Neural cell (in vitro differentiated cells): Measurements from ENCODE around the gene DHDH.

ENCODE experiments used
- EP300 ChIP-seq: fragments of 450-650 bp; conservative IDR thresholded peaks from 2 replicates; pipeline ENCODE4 v1.6.1; 2014; ENCODE audit warnings: antibody characterized with exemption, mild to moderate bottlenecking, moderate library complexity; ENCODE audit not compliant: poor library complexity, severe bottlenecking
- TAF1 ChIP-seq: IDR thresholded peaks from 2 replicates; pipeline ENCODE4 v1.6.1; 2012; ENCODE audit warnings: low read depth
- TF ChIP-seq, protein P1 (sequence below): fragments of 450-650 bp; IDR thresholded peaks from 2 replicates; pipeline ENCODE4 v1.5.1; 2014; ENCODE audit warnings: antibody characterized with exemption, mild to moderate bottlenecking, moderate library complexity; ENCODE audit not compliant: poor library complexity, severe bottlenecking
- TF ChIP-seq, protein P2 (sequence below): IDR thresholded peaks from 2 replicates; pipeline ENCODE4 v1.6.1; 2012; ENCODE audit warnings: borderline replicate concordance

DNA sequence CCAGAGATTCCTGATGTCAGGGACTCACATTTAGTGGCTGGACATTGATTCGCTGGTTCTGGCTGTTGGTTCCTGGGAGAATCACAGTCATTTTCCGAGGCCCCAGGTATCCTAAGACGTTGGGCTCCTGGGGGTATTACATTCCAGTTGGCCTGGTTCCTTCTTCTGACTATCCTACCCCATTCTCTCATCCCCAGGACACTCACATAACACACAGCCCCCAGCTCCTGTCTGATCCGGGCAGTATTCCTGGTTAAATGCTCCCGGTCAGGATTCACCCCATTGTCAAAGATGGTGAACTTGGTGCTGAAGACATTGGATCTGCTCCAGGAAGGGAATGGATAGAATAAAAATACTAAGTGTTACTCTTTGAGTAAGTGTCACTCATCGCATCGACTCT, 49.8 kb upstream of the DHDH start:
- TF ChIP-seq, protein P1, sequence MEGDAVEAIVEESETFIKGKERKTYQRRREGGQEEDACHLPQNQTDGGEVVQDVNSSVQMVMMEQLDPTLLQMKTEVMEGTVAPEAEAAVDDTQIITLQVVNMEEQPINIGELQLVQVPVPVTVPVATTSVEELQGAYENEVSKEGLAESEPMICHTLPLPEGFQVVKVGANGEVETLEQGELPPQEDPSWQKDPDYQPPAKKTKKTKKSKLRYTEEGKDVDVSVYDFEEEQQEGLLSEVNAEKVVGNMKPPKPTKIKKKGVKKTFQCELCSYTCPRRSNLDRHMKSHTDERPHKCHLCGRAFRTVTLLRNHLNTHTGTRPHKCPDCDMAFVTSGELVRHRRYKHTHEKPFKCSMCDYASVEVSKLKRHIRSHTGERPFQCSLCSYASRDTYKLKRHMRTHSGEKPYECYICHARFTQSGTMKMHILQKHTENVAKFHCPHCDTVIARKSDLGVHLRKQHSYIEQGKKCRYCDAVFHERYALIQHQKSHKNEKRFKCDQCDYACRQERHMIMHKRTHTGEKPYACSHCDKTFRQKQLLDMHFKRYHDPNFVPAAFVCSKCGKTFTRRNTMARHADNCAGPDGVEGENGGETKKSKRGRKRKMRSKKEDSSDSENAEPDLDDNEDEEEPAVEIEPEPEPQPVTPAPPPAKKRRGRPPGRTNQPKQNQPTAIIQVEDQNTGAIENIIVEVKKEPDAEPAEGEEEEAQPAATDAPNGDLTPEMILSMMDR: no peak
- TF ChIP-seq EP300 (no peak), TAF1 (no peak)
- TF ChIP-seq, protein P2, sequence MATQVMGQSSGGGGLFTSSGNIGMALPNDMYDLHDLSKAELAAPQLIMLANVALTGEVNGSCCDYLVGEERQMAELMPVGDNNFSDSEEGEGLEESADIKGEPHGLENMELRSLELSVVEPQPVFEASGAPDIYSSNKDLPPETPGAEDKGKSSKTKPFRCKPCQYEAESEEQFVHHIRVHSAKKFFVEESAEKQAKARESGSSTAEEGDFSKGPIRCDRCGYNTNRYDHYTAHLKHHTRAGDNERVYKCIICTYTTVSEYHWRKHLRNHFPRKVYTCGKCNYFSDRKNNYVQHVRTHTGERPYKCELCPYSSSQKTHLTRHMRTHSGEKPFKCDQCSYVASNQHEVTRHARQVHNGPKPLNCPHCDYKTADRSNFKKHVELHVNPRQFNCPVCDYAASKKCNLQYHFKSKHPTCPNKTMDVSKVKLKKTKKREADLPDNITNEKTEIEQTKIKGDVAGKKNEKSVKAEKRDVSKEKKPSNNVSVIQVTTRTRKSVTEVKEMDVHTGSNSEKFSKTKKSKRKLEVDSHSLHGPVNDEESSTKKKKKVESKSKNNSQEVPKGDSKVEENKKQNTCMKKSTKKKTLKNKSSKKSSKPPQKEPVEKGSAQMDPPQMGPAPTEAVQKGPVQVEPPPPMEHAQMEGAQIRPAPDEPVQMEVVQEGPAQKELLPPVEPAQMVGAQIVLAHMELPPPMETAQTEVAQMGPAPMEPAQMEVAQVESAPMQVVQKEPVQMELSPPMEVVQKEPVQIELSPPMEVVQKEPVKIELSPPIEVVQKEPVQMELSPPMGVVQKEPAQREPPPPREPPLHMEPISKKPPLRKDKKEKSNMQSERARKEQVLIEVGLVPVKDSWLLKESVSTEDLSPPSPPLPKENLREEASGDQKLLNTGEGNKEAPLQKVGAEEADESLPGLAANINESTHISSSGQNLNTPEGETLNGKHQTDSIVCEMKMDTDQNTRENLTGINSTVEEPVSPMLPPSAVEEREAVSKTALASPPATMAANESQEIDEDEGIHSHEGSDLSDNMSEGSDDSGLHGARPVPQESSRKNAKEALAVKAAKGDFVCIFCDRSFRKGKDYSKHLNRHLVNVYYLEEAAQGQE: no peak
